Duodenal mucosa (tissue), 2 donors: ENCODE measurements around the gene ISOC2.

Source experiments
- H3K27ac ChIP-seq: one replicate; pipeline ENCODE4 v1.7.0; 2013; ENCODE audit warnings: low read depth, low read length
- H3K27me3 ChIP-seq, 2 donors: one replicate each; pipeline ENCODE4 v1.7.0; 2013; ENCODE audit warnings: low read length in 2 of 2, control low read depth in 1 of 2; ENCODE audit not compliant: insufficient read depth in 2 of 2, control insufficient read depth in 1 of 2
- H3K36me3 ChIP-seq, 2 donors: one replicate each; pipeline ENCODE4 v1.7.0; 2013; ENCODE audit warnings: low read length in 2 of 2, control low read depth in 1 of 2; ENCODE audit not compliant: insufficient read depth in 2 of 2, control insufficient read depth in 1 of 2
- H3K4me1 ChIP-seq, 2 donors: one replicate each; pipeline ENCODE4 v1.7.0; 2013; ENCODE audit warnings: low read length in 2 of 2, control low read depth in 1 of 2; ENCODE audit not compliant: insufficient read depth in 2 of 2, control insufficient read depth in 1 of 2
- H3K4me3 ChIP-seq, 2 donors: one replicate each; pipeline ENCODE4 v1.7.0; 2013; ENCODE audit warnings: low read length in 2 of 2, low read depth in 1 of 2
- H3K9ac ChIP-seq, 2 donors: one replicate each; pipeline ENCODE4 v1.7.0; 2013; ENCODE audit warnings: low read length in 2 of 2, low read depth in 1 of 2
- H3K9me3 ChIP-seq, 2 donors: one replicate each; pipeline ENCODE4 v1.7.0; 2013; ENCODE audit warnings: low read length in 2 of 2, control low read depth in 1 of 2; ENCODE audit not compliant: control insufficient read depth in 1 of 2

The ISOC2 gene

GRCh38 chr19:55439052-55439451, 22.4 kb downstream of the ISOC2 start:
- Histone ChIP-seq H3K4me3 (no peak overlapping the region), H3K9ac (no peak overlapping the region), H3K4me1 (peaks cover 6 to 13% of the 10 kb centered on the region in 2 donors), H3K27ac (no peak overlapping the region), H3K36me3 (no peaks in the 10 kb centered on the region), H3K27me3 (peaks cover 45 to 56% of the 10 kb centered on the region in 2 donors), H3K9me3 (no peaks in the 10 kb centered on the region)

GRCh38 chr19:55437410-55437809, 24.0 kb downstream of the ISOC2 start:
- no peaks in the 10 kb centered on the region for H3K36me3 ChIP-seq
- H3K9me3 ChIP-seq: no peaks in the 10 kb centered on the region
- peaks cover 6 to 13% of the 10 kb centered on the region in 2 donors for H3K4me1 ChIP-seq
- H3K4me3 ChIP-seq: no peak overlapping the region
- H3K27me3 ChIP-seq: peaks cover 42 to 57% of the 10 kb centered on the region in 2 donors
- H3K27ac ChIP-seq: no peak overlapping the region
- no peak overlapping the region for H3K9ac ChIP-seq

DNA sequence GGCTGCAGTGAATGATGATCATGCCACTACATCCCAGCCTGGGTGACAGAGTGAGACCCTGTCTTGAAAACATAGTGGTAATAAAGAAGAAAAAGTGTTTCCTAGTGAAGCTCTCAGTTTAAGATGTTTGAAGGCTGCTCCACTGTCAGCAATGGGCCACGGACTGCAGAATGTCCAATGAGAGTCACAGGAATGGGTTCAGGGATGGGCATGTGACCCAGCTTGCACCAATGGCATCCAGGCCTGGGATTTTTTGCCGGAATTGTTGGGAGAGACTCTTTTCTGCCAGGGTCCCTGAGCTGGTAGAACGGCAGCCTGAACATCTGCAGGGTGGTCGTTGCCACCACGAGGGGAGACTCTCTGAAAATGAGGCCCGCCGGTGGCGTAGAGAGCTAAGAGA, 24.6 kb downstream of the ISOC2 start:
- H3K9me3 ChIP-seq: no peaks in the 10 kb centered on the region
- H3K27ac ChIP-seq: no peak overlapping the region
- H3K4me1 ChIP-seq: peaks cover 5 to 11% of the 10 kb centered on the region in 2 donors
- peaks cover 45 to 61% of the 10 kb centered on the region in 2 donors for H3K27me3 ChIP-seq
- H3K36me3 ChIP-seq: no peaks in the 10 kb centered on the region
- no peak overlapping the region for H3K4me3 ChIP-seq
- no peak overlapping the region for H3K9ac ChIP-seq

- H3K27ac ChIP-seq: no peak overlapping the region
- H3K27me3 ChIP-seq: peaks cover 34 to 47% of the 10 kb centered on the region in 2 donors
- no peaks in the 10 kb centered on the region for H3K4me1 ChIP-seq
- H3K4me3 ChIP-seq: no peak overlapping the region
- H3K36me3 ChIP-seq: no peaks in the 10 kb centered on the region
- H3K9ac ChIP-seq: no peak overlapping the region
- no peaks in the 10 kb centered on the region for H3K9me3 ChIP-seq
Observed at GRCh38 chr19:55435020-55435419, 26.4 kb downstream of the ISOC2 start.

DNA sequence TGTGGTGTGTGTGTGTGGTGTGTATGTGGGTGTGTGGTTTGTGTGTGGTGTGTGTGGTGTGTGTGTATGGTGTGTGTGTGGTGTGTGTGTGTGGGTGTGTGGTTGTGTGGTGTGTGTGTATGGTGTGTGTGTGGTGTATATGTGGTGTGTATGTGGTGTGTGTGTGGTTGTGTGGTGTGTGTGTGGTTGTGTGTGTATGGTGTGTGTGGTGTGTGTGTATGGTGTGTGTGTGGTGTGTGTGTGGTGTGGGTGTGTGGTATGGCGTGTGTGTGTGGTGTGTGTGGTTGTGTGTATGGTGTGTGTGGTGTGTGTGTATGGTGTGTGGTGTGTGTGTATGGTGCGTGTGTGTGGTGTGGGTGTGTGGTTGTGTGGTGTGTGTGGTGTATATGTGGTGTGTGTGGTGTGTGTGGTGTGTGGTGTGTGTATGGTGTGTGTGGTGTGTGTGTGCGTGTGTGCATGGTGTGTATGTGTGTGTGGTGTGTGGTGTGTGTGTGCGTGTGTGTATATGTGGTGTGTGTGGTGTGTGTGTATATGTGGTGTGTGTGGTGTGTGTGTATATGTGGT, 27.0 kb downstream of the ISOC2 start:
- no peaks in the 10 kb centered on the region for H3K9me3 ChIP-seq
- H3K9ac ChIP-seq: no peak overlapping the region
- H3K4me3 ChIP-seq: no peak overlapping the region
- no peaks in the 10 kb centered on the region for H3K4me1 ChIP-seq
- H3K27ac ChIP-seq: no peak overlapping the region
- peaks cover 31 to 43% of the 10 kb centered on the region in 2 donors for H3K27me3 ChIP-seq
- no peaks in the 10 kb centered on the region for H3K36me3 ChIP-seq

DNA sequence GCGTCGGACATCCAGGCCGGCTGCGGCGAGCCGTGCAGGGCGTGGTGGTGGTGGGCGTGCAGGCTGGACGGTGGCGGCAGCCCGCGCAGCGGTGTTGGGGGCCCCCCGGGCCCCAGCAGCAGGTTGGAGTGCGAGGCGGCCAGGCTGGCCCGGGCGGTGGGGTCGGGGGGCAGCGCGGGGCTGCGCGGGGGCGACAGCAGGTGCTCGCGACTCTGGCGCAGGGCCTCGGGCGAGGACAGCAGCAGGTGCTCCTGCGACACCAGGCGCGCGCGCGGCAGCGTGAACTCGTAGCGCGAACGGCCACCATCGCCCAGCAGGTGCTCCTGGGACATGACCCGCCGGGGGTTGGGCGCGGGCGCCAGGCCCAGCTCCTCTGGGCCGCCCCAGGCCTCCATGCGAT, 28.1 kb downstream of the ISOC2 start:
- H3K4me1 ChIP-seq: no peaks in the 10 kb centered on the region
- no peak overlapping the region for H3K4me3 ChIP-seq
- H3K27ac ChIP-seq: no peak overlapping the region
- H3K36me3 ChIP-seq: no peaks in the 10 kb centered on the region
- no peaks in the 10 kb centered on the region for H3K9me3 ChIP-seq
- H3K27me3 ChIP-seq: peaks cover 26 to 41% of the 10 kb centered on the region in 2 donors
- no peak overlapping the region for H3K9ac ChIP-seq

- H3K27ac ChIP-seq: no peak overlapping the region
- H3K27me3 ChIP-seq: peaks cover 25 to 42% of the 10 kb centered on the region in 2 donors
- H3K9ac ChIP-seq: no peak overlapping the region
- no peaks in the 10 kb centered on the region for H3K9me3 ChIP-seq
- H3K36me3 ChIP-seq: no peaks in the 10 kb centered on the region
- no peak overlapping the region for H3K4me3 ChIP-seq
- no peaks in the 10 kb centered on the region for H3K4me1 ChIP-seq
Observed at GRCh38 chr19:55432241-55432959, 29.0 kb downstream of the ISOC2 start.

- H3K9ac ChIP-seq: no peak overlapping the region
- H3K4me1 ChIP-seq: no peaks in the 10 kb centered on the region
- no peaks in the 10 kb centered on the region for H3K36me3 ChIP-seq
- H3K9me3 ChIP-seq: no peaks in the 10 kb centered on the region
- peaks cover 25 to 36% of the 10 kb centered on the region in 2 donors for H3K27me3 ChIP-seq
- no peak overlapping the region for H3K27ac ChIP-seq
- no peak overlapping the region for H3K4me3 ChIP-seq
Observed at GRCh38 chr19:55431183-55431582, 30.3 kb downstream of the ISOC2 start.

- Histone ChIP-seq H3K4me3 (no peak overlapping the region), H3K36me3 (no peaks in the 10 kb centered on the region), H3K9me3 (no peaks in the 10 kb centered on the region), H3K27ac (no peak overlapping the region), H3K9ac (no peak overlapping the region), H3K4me1 (no peaks in the 10 kb centered on the region), H3K27me3 (peaks cover 7 to 8% of the 10 kb centered on the region in 2 donors)
Observed at GRCh38 chr19:55426042-55426441, 35.4 kb downstream of the ISOC2 start.

DNA sequence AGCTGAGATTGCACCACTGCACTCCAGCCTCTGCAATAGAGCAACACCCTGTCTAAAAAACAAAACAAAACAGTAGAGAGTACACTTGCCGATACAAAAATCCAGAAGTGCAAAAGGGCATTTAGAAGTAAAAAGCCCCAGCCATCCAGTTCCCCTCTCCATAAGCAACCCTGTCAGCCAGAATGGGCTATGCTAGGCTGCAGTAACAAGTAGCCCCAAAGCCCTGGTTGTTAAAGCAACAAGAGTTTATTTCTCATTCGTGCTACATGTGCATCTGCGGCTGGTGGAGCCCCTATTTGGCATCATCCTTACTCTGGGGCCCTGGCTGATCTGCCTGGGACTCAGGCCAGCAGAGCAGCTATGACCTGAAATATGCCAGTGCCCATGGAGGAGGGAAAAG, 36.9 kb downstream of the ISOC2 start:
- no peak overlapping the region for H3K27ac ChIP-seq
- no peaks in the 10 kb centered on the region for H3K4me1 ChIP-seq
- no peaks in the 10 kb centered on the region for H3K36me3 ChIP-seq
- H3K9ac ChIP-seq: no peak overlapping the region
- no peak overlapping the region for H3K4me3 ChIP-seq
- peaks cover 7 to 8% of the 10 kb centered on the region in 2 donors for H3K27me3 ChIP-seq
- no peaks in the 10 kb centered on the region for H3K9me3 ChIP-seq
